NAMALWA (cell line): Measurements from ENCODE around the gene HSP90B1.
A peak's percentile ranks its signal among the peaks of the same experiment; 100 is the strongest.

Experiments used
- DNase-seq: peaks from one replicate; pipeline ENCODE4 v3.0.0-alpha.2; 2015; ENCODE audit warnings: low spot score

HSP90B1 gene

DNA sequence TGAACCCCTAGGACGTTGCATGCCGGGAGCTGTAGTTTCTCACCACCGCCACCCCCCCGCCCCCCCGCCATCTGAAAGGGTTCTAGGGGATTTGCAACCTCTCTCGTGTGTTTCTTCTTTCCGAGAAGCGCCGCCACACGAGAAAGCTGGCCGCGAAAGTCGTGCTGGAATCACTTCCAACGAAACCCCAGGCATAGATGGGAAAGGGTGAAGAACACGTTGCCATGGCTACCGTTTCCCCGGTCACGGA is 501 bp upstream of the HSP90B1 start:
- no peak for DNase-seq

DNA sequence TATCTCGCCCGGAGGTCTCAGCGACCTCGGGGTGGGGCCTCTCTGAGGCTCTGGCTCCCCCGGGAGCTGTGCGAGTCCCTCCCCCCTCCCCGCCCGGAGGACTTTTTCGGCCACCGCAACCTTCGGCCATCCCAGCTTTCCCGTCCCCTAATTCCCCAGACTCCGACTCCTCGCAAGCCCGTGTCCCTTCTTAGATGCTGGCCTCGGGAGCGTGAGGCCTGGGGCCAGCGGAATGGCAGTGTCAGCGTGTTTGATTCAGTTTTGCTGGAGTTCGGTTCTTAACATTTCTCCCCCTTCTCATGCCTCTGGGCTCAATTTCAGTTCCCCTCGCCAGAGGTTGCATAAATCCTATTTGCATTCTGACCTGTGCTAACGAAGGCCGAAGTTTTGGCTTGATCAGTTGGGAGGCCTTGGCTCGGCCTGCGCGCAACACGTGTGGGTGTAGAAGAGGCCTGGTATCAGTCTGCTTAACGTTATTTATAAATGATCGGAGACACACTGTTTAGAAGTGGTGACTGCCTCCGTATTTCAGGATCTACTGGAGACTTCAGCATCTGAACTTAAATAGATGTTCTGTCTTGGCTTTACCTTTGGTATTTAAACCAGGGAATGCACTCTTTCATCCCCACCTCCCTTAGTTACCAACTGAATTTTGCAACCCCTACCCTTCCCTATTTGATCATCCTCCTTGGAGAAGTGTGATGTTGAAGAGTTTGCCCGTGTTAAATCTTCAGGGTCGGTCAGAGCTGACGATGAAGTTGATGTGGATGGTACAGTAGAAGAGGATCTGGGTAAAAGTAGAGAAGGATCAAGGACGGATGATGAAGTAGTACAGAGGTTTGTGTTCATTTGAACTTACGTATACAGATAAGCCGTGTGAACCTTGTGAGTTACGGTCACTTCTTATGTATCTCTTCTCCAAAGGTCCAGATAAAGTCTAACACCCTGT is 851 bp downstream of the HSP90B1 start:
- DNase-seq: peak; percentile 61

DNA sequence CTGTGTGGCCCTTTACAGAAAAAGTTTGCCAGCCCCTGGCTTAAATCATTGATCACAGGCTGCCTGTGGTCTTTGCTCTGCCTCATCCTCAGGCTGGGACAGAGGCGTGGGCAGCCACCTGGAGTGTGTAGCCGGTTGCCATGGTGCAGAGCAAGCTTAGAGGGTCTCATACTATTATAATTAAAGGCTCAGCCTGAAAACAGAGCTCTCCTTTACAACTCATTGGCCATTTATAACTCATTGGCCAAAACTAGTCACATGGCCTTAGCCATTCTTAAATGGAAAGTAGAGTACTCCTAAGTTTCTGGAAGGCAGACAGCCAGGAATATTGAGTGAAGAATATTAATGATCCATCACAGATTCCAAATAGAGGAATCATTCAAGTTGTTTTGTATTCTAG is 3.0 kb downstream of the HSP90B1 start:
- no peak for DNase-seq

DNA sequence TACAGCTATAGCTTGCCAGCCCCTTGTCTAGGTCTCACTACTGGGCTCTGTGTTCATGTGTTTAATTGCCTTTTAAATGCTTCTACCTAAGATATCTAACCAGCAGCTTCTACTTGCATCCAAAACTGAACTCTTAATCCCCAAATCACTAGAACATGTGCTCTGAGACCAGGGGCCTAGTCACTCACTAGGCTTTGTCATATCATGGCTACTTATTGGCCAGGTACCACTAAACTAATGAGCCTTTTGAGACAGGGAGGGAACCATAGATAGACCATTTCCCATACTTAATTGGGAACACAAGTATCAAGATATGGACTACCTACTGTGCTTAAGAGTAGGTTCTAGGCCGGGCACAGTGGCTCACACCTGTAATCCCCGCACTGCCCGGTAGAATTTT is 6.5 kb downstream of the HSP90B1 start:
- DNase-seq: no peak

DNA sequence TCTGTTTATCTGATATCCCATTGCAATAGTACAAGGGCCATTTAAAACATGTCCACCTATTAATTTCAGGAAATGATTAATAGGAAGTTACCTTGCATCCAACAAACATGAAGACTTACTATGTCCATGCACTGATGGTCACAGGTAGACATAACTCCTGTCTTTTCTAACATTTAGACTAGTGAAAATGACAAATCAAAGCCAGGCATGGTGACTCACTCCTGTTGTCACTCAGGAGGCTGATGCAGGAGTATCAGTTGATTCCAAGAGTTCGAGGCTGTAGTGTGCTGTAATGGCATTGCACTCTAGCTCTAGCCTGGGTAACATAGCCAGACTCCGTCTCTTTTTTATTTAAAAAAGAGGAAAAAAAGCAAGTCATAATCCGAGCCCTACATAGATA is 14.8 kb downstream of the HSP90B1 start:
- DNase-seq: no peak

DNA sequence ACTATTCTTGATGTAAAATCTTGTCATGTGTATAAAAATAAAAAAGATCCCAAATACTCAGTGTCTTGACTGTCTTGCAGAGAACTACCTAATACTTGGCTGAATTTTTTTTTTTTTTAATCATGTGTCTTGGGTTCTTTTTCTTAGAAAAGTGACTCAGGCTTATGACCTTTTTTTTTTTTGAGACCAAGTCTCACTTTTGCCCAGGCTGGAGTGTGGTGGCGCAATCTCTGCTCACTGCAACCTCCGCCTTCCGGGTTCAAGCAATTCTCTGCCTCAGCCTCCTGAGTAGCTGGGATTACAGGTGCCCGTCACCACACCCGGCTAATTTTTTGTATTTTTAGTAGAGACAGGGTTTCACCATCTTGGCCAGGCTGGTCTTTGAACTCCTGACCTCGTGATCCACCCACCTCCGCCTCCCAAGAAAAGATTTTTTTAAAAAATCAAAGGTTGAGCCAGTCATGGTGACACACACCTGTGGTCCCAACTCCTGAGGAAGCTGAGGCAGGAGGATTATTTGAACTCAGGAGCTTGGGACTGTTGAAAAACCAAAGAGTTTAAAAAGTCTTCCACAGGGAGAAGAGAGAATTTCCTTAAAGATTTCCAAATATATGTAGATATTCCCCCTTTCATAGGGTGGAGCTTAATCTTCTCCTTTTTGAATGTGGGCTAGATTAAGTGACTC is 17.8 kb downstream of the HSP90B1 start:
- DNase-seq: no peak

DNA sequence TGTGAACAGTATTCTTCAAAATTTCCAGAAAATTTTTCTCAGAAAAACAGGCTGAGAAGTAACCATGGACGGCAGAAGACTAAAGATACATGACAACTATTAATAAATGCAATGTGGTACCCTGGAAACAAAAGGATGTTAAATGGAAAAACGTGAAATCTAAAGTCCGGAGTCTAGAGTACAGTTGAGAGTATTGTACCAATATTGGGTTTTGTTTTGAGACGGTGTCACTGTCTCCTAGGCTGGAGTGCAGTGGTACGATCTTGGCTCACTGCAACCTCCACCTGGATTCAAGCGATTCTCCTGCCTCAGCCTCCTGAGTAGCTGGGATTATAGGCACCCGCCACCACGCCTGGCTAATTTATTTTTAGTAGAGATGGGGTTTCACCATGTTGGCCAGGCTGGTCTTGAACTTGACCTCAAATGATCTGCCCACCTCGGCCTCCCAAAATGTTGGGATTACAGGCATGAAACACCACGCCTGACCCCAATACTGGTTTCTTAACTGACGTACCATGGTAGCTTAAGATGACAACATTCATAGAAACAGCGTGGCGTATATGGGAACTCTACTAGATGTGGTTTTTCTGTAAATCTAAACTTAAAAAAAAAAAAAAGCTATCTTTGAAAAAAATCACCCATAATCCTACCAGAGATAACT is 18.7 kb downstream of the HSP90B1 start:
- DNase-seq: no peak

DNA sequence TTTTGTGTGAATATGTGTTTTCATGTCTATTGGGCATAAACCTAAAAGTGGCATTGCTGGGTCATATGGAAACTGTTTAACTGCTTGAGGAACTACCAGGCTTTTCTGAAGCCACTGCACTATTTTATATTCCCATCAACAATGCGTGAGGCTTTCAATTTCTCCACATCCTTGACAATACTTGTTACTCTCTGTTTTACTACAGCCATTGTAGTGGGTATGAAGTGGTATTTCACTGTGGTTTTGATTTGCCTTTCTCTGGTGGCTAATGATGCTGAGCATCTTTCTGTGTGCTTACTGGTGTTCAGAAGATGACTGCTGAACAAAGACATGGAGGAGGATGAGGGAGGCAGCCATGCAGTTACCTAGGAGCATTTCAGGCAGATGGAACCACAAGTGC is 22.3 kb downstream of the HSP90B1 start:
- no peak for DNase-seq

DNA sequence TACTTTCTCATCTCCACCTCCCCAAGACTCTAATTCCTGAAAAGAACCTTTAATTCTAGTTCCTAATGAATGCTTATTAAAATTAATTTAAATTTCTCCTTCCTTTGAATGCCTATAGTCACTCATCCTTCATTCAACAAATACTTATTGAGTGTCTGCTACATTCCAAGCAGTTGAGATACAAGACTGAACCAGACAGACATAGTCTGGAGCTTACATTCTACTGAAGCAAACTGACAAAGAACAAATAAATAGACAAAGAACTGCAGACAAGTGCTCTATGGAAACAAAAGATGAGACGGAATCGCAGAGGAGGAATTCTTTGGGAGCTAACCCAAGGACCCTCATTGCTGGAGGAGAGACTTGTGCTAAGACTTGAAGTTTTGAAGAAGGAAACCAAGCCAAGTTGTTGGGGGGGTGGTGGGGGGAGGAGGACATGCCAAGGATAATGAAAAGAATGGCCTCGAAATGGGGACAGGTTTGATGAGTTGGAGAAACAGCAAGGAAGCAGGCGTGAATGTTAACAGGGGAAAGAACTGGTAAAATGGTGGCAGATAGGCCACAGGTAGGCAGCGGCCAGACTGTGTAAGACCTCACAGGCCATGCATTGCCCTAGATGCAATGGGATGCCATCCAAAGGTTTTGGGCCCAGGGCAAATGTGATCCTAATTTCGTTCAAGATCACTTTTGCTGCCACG is 25.8 kb downstream of the HSP90B1 start:
- DNase-seq: no peak

DNA sequence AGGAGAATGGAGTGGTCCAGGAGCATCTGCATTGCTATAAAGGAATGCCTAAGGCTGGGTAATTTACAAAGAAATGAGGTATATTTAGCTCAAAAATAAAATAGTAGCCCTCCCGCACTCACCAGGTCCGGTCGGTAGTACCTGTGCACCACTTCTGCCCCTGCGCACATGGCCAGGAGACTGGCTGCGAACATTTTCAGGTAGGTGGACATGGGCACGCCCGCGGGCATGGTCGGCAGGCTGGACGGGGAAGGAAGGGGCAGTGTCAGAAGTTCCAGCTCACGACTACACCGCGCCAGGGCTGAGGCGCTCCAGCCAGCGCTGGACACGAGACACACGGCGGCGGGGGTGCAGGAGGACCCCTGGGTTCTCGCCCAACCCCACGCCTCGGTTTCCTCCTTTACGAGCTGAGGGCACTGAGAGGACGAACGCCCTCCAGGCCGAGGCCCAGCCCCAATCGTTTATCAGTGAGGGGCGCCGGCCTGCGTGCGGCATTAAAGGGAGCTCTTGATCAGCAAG is 26.4 kb downstream of the HSP90B1 start:
- no peak for DNase-seq

DNA sequence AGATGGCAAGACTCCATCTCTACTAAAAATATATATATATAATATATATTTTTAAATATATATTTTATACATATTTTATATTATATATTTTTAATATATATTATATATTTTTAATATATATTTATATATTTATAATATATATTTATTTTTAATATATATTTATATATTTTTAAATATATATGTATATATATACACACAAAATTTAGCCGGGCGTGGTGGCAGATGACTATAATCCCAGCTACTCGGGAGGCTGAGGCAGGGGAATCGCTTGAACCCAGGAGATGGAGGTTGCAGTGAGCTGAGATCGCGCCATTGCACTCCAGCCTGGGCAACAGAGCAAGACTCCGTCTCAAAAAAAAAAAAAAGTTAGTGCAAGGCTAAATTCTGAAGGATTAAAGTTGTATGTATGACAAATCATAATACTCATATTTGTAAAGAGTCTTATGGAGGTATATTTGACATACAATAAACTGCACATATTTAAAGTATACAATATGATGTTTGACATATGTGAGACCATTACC is 27.7 kb downstream of the HSP90B1 start:
- no peak for DNase-seq

DNA sequence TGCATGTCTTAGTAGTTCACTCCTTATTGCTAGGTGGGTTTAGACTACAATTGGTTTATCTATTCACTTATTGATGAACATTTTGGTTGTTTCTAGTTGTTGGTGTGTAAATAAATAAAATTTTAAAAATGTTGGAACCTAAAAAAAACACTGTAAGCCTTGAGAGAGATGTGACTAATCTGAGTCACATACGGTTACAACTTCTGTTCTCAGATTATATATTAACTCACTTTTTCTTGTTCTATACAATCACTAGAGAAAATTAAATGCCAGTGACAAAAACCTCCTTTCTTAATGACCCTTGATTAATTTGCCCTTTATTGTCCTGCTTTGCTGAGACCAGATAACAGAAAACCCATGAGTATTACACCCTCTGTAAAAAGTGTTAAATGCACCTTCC is 28.4 kb downstream of the HSP90B1 start:
- DNase-seq: no peak

DNA sequence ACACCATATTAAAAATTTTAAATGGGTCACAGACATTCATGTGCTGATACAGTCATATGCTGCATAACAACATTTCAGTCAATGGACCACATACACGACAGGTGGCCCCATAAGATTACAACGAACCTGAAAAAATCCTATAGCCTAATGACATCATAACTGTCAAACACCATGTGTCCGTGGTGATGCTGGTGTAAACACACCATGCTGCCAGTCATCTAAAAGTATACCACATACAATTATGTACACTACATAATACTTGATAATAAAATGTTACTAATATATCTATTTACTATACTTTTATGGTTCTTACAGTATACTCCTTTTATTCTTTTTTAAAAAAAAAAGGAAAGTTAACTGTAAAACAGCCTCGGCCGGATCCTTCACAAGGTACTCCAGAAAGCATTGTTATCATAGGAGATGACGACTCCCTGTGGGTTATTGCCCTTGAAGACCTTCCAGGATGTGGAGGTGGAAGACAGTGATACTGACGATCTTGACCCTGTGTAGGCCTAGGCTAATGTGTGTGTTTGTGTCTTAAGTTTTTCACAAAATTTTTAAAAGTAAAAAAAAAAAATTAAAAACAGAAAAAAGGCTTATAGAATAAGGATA is 30.5 kb downstream of the HSP90B1 start:
- DNase-seq: peak; percentile 57

DNA sequence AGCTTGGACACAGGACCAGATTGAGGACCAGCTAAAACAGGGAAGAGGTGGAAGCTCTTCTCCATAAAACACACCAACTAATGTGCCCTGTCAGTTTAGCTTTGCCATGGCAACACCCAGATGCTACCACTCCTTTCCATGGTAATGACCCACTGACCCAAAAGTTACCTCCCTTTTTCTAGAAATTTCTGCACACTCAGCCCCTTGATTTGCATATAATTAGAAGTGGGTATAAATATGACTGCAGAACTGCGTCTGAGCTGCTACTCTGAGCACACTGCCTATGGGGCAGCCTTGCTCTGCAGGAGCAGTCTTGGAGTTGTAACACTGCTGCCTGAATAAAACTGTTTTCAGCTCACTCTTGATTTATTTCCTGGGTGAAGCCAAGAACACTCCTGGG is 32.3 kb downstream of the HSP90B1 start:
- DNase-seq: peak; percentile 65

DNA sequence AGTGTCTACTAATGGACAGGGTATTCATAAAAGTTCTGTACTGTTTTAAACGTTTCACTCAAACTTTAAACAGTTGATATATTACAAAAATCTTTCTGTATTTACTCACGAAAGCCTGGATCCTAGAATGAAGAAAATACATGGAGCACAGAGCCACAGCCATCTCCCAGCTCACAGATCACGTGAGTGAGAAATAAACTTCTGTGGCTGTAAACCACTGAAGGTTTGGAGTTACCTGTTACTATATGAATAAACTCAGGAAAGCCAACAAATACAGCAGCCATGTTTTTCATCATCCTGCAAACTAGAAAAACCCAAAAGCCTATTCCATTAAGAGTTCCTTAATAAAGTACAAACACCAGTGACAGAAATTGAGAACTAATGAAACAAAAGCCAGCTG is 34.6 kb downstream of the HSP90B1 start:
- no peak for DNase-seq

DNA sequence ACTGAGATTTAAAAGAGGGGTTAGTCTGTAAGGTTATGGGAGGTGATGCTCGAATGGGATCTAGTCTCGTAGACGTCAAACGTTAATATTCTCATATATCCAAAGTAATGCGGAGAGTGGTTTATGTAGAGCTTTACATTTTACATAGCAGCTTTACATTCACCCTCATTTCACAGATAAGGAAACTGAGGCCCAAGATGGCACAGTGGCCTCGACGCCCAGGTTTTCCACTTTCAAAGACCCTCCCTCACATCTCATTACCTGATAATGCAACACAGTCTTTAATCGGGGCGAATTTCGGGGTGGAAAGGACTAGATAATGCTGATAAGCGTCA is 35.0 kb downstream of the HSP90B1 start:
- no peak for DNase-seq

DNA sequence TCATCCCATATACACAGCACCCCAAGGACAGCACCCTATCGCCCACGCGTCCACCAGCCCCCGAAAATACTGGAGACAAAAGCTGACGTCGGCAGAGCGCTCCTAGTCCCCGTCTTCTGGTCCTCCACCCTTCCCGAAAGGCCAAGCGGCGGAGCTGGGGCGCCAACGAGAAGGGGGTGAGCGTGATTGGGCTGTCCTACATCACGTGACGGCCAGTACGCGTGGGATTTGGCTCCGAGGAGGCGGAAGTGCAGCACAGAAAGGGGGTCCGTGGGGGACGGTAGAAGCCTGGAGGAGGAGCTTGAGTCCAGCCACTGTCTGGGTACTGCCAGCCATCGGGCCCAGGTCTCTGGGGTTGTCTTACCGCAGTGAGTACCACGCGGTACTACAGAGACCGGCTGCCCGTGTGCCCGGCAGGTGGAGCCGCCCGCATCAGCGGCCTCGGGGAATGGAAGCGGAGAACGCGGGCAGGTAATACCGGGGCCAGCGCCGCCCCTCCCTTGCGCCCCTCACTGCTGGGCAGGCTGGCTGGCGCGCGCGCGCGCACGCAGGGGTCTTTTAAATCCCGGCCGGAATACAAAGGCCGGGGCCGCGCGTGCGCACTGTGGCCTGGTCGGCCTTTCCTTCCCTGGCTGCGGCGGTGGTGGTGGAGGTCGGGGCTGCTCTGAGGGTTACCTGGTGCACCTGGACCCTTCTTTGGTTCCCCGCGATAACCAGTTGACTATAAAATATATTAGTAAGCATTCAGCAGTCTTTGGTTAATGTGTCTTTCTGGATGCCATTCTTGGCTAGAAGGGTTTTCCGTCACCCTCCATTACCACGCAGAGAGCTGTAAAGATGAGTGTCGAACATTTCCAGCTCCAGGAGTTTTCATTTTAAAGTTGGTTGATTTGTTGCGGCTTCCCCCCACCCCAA is 35.6 kb downstream of the HSP90B1 start, which contains the start of gene TDG:
Gene TDG, plus strand, starts transcription at position 283 of the 915 bp plus-strand sequence. Its CDS starts 166 bp downstream, at position 449.
- DNase-seq: peak; percentile 99

DNA sequence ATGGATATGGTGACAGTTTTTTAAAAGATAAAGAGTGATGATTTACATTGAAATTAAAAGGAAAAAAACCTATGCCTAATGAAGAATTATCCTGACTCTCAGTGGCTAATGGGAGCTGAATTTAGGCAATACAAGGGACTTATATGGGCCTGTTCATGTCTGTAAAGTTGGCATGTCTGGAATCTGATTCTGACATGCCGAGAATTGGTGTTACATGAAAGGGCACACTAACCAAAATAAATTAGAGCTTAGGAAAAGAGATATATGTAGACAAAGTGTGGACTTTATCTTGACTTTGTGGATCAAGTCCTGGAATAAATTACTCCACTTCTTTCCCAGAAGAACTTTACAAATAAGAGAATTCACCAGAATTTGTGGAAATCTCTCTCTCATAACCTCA is 36.5 kb downstream of the HSP90B1 start:
- no peak for DNase-seq

DNA sequence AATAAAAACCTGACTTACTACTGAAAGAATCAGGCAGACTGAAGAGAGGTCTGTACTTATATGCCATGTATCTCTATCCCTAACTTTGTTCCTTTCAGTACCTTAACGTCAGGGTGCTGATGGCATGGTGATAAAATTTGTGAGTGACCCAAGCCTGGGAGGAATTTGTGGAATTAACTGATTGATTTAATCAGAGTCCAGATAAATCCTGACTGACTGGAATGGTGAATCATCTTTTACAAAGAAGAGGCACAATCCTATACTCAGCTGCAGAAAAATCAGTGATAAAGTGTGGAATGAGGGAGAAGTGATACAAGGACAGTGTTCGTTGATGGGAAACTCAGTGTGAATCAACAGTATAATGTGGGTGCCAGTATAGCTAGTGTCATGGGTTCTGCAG is 39.2 kb downstream of the HSP90B1 start:
- DNase-seq: no peak

DNA sequence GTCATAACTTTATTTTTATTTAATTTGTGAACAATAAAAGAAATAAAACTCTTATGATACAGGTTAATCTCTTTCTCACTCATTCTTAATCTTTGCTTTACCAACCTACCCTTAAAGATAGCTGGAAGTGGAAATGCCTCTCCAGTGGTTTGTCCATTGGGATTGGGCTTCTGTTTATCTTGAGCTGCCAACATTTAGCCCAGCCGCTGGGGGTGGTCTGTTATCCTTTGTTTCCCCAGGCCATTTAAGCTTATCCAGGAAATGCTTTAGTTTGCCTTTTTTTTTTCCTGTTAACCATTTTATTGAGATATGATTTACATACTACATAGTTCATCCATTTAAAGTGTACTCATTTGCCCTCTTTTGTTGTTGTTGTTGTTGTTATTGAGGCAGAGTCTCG is 43.7 kb downstream of the HSP90B1 start:
- no peak for DNase-seq

DNA sequence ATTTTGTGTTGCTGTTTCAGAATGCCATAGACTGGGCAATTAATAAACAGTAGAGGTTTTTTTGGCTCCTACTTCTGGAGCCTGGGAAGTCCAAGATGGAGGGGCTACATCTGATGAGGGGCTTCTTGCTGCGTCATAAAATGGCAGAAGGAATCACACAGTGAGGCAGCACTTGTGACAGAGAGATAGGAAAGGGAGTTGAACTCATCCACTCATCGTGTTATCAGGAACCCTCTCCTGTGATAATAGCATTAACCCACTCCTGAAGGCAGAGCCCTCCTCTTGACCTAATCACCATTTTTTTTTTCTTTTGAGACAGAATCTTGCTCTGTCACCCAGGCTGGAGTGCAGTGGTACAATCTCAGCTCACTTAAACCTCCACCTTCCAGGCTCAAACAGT is 45.2 kb downstream of the HSP90B1 start:
- no peak for DNase-seq
